Measurements from ENCODE around the gene ZNF76.
A peak's percentile ranks its signal among the peaks of the same experiment; 100 is the strongest.

DNA sequence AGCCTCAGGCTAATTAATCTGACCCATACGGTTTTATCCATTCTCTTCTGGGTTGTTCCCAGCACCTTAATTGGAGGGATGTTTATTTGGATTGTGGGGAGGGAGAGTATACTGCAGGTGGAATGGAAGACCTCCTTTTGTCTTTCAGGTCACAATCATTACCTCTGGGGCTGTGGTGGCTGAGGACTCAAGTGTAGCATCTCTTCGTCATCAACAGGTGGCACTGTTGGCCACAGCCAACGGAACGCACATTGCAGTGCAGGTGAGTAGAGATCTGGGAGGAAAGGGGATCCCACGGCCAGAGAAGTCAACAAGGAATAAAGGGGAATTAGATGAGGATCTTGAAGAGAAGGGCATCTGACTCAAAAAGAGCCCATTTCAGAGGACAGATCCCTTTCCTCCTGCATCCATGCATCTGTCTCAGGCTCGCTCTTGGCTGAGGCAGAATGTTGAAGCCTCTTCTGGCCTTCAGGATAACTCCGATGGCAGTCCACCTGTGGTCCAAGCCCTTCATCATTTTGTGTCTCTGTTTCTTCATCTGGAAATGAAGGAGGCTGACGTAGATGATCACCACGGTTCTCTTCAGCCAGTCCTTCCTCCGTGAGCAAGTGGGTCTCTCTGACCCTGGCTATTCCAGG, 34.9 kb downstream of the ZNF76 start:
- TF ChIP-seq, protein P1, sequence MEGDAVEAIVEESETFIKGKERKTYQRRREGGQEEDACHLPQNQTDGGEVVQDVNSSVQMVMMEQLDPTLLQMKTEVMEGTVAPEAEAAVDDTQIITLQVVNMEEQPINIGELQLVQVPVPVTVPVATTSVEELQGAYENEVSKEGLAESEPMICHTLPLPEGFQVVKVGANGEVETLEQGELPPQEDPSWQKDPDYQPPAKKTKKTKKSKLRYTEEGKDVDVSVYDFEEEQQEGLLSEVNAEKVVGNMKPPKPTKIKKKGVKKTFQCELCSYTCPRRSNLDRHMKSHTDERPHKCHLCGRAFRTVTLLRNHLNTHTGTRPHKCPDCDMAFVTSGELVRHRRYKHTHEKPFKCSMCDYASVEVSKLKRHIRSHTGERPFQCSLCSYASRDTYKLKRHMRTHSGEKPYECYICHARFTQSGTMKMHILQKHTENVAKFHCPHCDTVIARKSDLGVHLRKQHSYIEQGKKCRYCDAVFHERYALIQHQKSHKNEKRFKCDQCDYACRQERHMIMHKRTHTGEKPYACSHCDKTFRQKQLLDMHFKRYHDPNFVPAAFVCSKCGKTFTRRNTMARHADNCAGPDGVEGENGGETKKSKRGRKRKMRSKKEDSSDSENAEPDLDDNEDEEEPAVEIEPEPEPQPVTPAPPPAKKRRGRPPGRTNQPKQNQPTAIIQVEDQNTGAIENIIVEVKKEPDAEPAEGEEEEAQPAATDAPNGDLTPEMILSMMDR (IDR thresholded peaks at IDR 0.05; ENCODE audit: low read length) = peak; percentile 86
- TF ChIP-seq EZH2 (optimal IDR thresholded peaks at IDR 0.05; ENCODE audit: low read depth, low read length) (no peak), EZH2phosphoT487 (IDR thresholded peaks at IDR 0.05; ENCODE audit: low read length) (no peak)

All from MM.1S (cell line).